Measurements from ENCODE around the gene CC2D2B. TPM values are rescaled to one million over a fixed set of nuclear protein-coding genes. Genes with fewer than 3 reads are reported as not detected.
"Not testable (repeated sequence)": the region's sequence is repeated elsewhere in the genome, so short reads cannot be mapped to it uniquely, and the experiment has no call there.

CC2D2B gene
- total RNA-seq, 1 donor from 2014 or later = not detected

- no peak for DNase-seq
- no peak overlapping the region for H3K27ac Mint-ChIP-seq
- no peaks in the 10 kb centered on the region for H3K4me1 Mint-ChIP-seq
- peaks cover 6% of the 10 kb centered on the region for H3K9me3 Mint-ChIP-seq
- intact Hi-C loops (cut with micrococcal nuclease) = no loop called here
- H3K27me3 Mint-ChIP-seq = no peaks in the 10 kb centered on the region
- H3K4me3 Mint-ChIP-seq = no peak overlapping the region
- peaks cover 43% of the 10 kb centered on the region for H3K36me3 Mint-ChIP-seq (ENCODE audit: low read depth)
Measured at GRCh38 chr10:95876756-95877155, 31.0 kb upstream of the CC2D2B start.

GRCh38 chr10:95877881-95878280 is 29.9 kb upstream of the CC2D2B start:
- H3K27me3 Mint-ChIP-seq = no peaks in the 10 kb centered on the region
- H3K27ac Mint-ChIP-seq = no peak overlapping the region
- peaks cover 35% of the 10 kb centered on the region for H3K36me3 Mint-ChIP-seq (ENCODE audit: low read depth)
- no peak overlapping the region for H3K4me3 Mint-ChIP-seq
- H3K4me1 Mint-ChIP-seq = no peaks in the 10 kb centered on the region
- no peak for DNase-seq
- intact Hi-C loops (cut with micrococcal nuclease) = no loop called here
- peaks cover 6% of the 10 kb centered on the region for H3K9me3 Mint-ChIP-seq

DNA sequence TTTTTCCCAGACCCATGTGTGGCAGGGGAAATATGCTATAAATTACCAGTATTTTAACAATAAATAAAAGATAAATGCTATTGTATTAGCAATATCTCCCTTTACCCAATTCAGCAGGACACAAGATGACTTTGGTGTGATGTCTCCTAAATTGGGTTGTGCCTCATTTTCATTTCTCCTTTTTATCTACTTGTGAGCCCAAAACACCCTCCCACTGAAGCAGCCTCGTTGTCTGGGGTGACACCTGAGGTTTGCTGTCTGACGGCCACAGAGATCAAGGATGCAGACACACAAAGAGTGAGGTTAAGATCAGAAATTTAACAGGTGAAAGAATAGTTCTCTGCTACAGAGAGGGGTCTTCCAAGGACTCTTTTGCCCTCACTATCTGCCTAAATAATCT is 27.1 kb upstream of the CC2D2B start:
- H3K27me3 Mint-ChIP-seq = no peaks in the 10 kb centered on the region
- intact Hi-C loops (cut with micrococcal nuclease) = no loop called here
- H3K27ac Mint-ChIP-seq = no peak overlapping the region
- H3K4me1 Mint-ChIP-seq = no peaks in the 10 kb centered on the region
- H3K36me3 Mint-ChIP-seq (ENCODE audit: low read depth) = peaks cover 11% of the 10 kb centered on the region
- no peaks in the 10 kb centered on the region for H3K9me3 Mint-ChIP-seq
- no peak overlapping the region for H3K4me3 Mint-ChIP-seq
- no peak for DNase-seq

DNA sequence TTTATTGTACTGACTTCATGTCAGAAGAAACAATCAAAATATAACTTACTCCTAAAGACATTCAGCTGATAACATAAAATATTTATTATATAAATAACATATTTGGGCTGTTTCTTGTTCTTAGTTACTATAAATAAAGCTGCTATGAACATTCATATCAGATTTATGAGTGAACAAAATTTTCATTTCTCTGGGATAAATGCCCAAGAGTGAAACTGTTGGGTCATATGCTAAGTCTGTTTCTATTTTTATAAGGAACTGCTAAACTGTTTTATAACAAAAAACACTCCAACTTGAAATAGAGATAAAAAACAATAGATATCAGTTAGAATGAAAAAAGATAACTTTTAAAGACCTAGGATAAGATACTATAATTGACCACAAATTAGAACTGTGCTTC is 26.5 kb upstream of the CC2D2B start:
- Mint-ChIP-seq H3K27me3 (no peaks in the 10 kb centered on the region), H3K9me3 (no peaks in the 10 kb centered on the region), H3K27ac (no peak overlapping the region), H3K36me3 (ENCODE audit: low read depth) (peaks cover 7% of the 10 kb centered on the region), H3K4me1 (no peaks in the 10 kb centered on the region), H3K4me3 (no peak overlapping the region)
- intact Hi-C loops (cut with micrococcal nuclease) = no loop called here
- no peak for DNase-seq

DNA sequence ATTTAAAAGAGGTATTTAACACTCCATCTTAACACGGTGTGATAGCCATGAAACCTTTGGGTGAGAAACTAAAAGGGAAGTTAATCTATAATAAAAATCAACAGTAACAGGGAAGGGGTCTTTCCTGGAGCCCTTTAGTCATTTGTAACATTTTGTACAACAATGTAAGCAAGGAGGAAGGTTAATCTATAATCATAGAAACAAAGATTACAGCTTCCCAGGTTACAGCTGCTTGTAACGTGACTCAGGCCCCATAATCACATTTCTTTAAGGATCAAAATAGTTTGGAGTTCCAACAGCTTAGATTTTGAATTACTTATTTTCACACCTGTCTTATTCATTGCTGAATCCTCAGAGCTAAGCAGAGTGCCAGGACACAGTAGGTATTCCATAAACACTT is 17.9 kb upstream of the CC2D2B start:
- Mint-ChIP-seq H3K36me3 (ENCODE audit: low read depth) (peaks cover 28% of the 10 kb centered on the region), H3K9me3 (no peaks in the 10 kb centered on the region), H3K27ac (no peak overlapping the region), H3K4me3 (no peak overlapping the region), H3K27me3 (no peaks in the 10 kb centered on the region), H3K4me1 (no peaks in the 10 kb centered on the region)
- intact Hi-C loops (cut with micrococcal nuclease) = no loop called here
- no peak for DNase-seq

- intact Hi-C loops (cut with micrococcal nuclease) = no loop called here
- Mint-ChIP-seq H3K4me1 (no peaks in the 10 kb centered on the region), H3K4me3 (no peak overlapping the region), H3K36me3 (ENCODE audit: low read depth) (peaks cover 44% of the 10 kb centered on the region), H3K27me3 (no peaks in the 10 kb centered on the region), H3K27ac (no peak overlapping the region), H3K9me3 (no peaks in the 10 kb centered on the region)
- no peak for DNase-seq
Measured at GRCh38 chr10:95896071-95896850, 11.5 kb upstream of the CC2D2B start.

- H3K4me1 Mint-ChIP-seq = peaks cover 11% of the 10 kb centered on the region
- not testable (repeated sequence) for H3K27me3 Mint-ChIP-seq; DNase-seq; H3K9me3 Mint-ChIP-seq; H3K36me3 Mint-ChIP-seq (ENCODE audit: low read depth); H3K27ac Mint-ChIP-seq
- H3K4me3 Mint-ChIP-seq = peak overlapping the region; percentile 27
- intact Hi-C loops (cut with micrococcal nuclease) = loop anchor here (5.0 kb wide), 1 partner anchor 226 kb away; the partner anchor contains the start of gene ZNF518A
Measured at GRCh38 chr10:95905897-95906580, 1.7 kb upstream of the CC2D2B start.

- intact Hi-C loops (cut with micrococcal nuclease) = loop anchor here (1.0 to 5.0 kb wide), 3 partner anchors 140 to 225 kb away; partner anchors contain the start of gene ZNF518A
- H3K27me3 Mint-ChIP-seq = peaks cover 10% of the 10 kb centered on the region
- peaks cover 6% of the 10 kb centered on the region for H3K36me3 Mint-ChIP-seq (ENCODE audit: low read depth)
- peaks cover 11% of the 10 kb centered on the region for H3K4me1 Mint-ChIP-seq
- peak; percentile 81 for DNase-seq
- H3K4me3 Mint-ChIP-seq = peak overlapping the region; percentile 93
- H3K27ac Mint-ChIP-seq = peak overlapping the region; percentile 68
- H3K9me3 Mint-ChIP-seq = no peaks in the 10 kb centered on the region
Measured at GRCh38 chr10:95906677-95907455, 909 bp upstream of the CC2D2B start.

DNA sequence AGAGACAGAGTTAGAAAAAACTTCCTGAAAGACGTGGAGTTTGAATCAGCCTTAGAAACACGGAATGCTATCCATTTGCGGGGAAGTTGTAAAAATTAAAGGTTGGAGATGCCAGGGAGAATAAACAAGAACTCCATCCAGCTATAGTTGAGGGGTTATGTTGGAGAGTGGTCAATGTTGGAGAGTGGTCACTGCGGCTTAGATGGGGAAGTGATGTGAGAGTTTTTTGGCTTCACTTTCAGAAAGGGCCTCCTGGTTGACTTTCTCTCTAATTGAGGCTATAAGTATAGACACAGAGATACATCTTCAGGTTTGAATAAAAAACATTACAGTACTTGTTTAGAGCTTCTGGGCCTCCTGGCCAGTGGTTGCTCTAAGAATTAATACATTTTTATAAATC is 675 bp downstream of the CC2D2B start:
- intact Hi-C loops (cut with micrococcal nuclease) = loop anchor here (5.0 kb wide), 1 partner anchor 224 kb away; the partner anchor contains the start of gene ZNF518A
- H3K4me1 Mint-ChIP-seq = peaks cover 11% of the 10 kb centered on the region
- DNase-seq = no peak
- H3K9me3 Mint-ChIP-seq = no peaks in the 10 kb centered on the region
- peaks cover 21% of the 10 kb centered on the region for H3K27me3 Mint-ChIP-seq
- peaks cover 4% of the 10 kb centered on the region for H3K36me3 Mint-ChIP-seq (ENCODE audit: low read depth)
- H3K4me3 Mint-ChIP-seq = peak overlapping the region; percentile 28
- no peak overlapping the region for H3K27ac Mint-ChIP-seq

GRCh38 chr10:95909561-95909960 is 1.8 kb downstream of the CC2D2B start:
- H3K4me3 Mint-ChIP-seq = no peak overlapping the region
- no peak overlapping the region for H3K27ac Mint-ChIP-seq
- no peak for DNase-seq
- peaks cover 31% of the 10 kb centered on the region for H3K27me3 Mint-ChIP-seq
- H3K36me3 Mint-ChIP-seq (ENCODE audit: low read depth) = peaks cover 4% of the 10 kb centered on the region
- H3K9me3 Mint-ChIP-seq = no peaks in the 10 kb centered on the region
- intact Hi-C loops (cut with micrococcal nuclease) = loop anchor here (5.0 kb wide), 1 partner anchor 223 kb away; the partner anchor contains the start of gene ZNF518A
- peaks cover 11% of the 10 kb centered on the region for H3K4me1 Mint-ChIP-seq

GRCh38 chr10:95916039-95916438 is 8.3 kb downstream of the CC2D2B start:
- intact Hi-C loops (cut with micrococcal nuclease); H3K4me1 Mint-ChIP-seq; DNase-seq; H3K4me3 Mint-ChIP-seq; H3K36me3 Mint-ChIP-seq (ENCODE audit: low read depth); H3K27ac Mint-ChIP-seq; H3K9me3 Mint-ChIP-seq: not testable (repeated sequence)
- H3K27me3 Mint-ChIP-seq = peaks cover 51% of the 10 kb centered on the region

- no peaks in the 10 kb centered on the region for H3K36me3 Mint-ChIP-seq (ENCODE audit: low read depth)
- no peak overlapping the region for H3K27ac Mint-ChIP-seq
- intact Hi-C loops (cut with micrococcal nuclease) = no loop called here
- H3K9me3 Mint-ChIP-seq = no peaks in the 10 kb centered on the region
- no peak for DNase-seq
- H3K27me3 Mint-ChIP-seq = peaks cover 18% of the 10 kb centered on the region
- no peaks in the 10 kb centered on the region for H3K4me1 Mint-ChIP-seq
- no peak overlapping the region for H3K4me3 Mint-ChIP-seq
Measured at GRCh38 chr10:95920798-95921426, 13.1 kb downstream of the CC2D2B start.

DNA sequence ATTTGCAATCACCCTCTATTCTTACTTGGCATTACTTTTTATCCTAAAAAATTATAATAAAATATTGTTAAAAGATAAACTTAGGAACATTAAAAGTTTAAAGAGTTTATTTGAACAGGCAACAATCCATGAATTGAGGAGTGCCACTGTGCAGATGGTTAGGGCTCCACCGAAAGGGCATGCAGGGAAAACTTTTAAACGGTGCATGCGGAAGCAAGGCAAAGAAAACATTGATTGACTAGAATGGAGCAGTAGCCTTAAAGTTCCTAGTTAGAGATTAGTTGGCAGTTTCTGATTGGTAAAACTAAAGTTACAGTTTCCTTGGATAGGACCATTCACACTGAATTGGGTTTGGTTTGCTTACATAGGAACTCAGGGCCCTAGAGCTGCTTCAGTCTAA is 17.3 kb downstream of the CC2D2B start:
- DNase-seq = no peak
- Mint-ChIP-seq H3K27ac (no peak overlapping the region), H3K9me3 (no peaks in the 10 kb centered on the region), H3K36me3 (ENCODE audit: low read depth) (no peaks in the 10 kb centered on the region), H3K4me3 (no peak overlapping the region), H3K27me3 (peaks cover 22% of the 10 kb centered on the region), H3K4me1 (no peaks in the 10 kb centered on the region)
- intact Hi-C loops (cut with micrococcal nuclease) = no loop called here

Measured in activated CD4-positive, alpha-beta T cell treated with anti-CD3 and anti-CD28 coated beads, Interleukin-2, amount 10 ng/mL, durations not matched to agents 24 days and 14 days (primary cell).